Parathyroid adenoma (tissue), 2 donors: ENCODE results near the gene PPIB.

Experiments used
- H2AFZ ChIP-seq: fragments of 300-600 bp; sonication (generic); one replicate; pipeline ENCODE4 v1.7.0; 2017; ENCODE audit warnings: antibody characterized with exemption, mild to moderate bottlenecking
- H3K27ac ChIP-seq: fragments of 300-600 bp; sonication (generic); one replicate; pipeline ENCODE4 v1.7.0; 2017
- H3K27me3 ChIP-seq: fragments of 300-600 bp; sonication (generic); one replicate; pipeline ENCODE4 v1.7.0; 2017; ENCODE audit warnings: low read length; ENCODE audit not compliant: control insufficient read depth, insufficient read depth
- H3K36me3 ChIP-seq: fragments of 300-600 bp; sonication (generic); one replicate; pipeline ENCODE4 v1.7.0; 2017; ENCODE audit warnings: low read length; ENCODE audit not compliant: control insufficient read depth, insufficient read depth
- H3K4me1 ChIP-seq: fragments of 300-600 bp; sonication (generic); one replicate; pipeline ENCODE4 v1.7.0; 2017; ENCODE audit warnings: control low read depth
- H3K4me2 ChIP-seq: fragments of 300-600 bp; sonication (generic); one replicate; pipeline ENCODE4 v1.7.0; 2017; ENCODE audit warnings: low read length
- H3K4me3 ChIP-seq: fragments of 300-600 bp; sonication (generic); one replicate; pipeline ENCODE4 v1.7.0; 2017; ENCODE audit warnings: low read depth, low read length
- H3K79me2 ChIP-seq: fragments of 300-600 bp; sonication (generic); one replicate; pipeline ENCODE4 v1.7.0; 2017; ENCODE audit warnings: control low read depth
- H3K9ac ChIP-seq: fragments of 300-600 bp; sonication (generic); one replicate; pipeline ENCODE4 v1.7.0; 2017; ENCODE audit warnings: mild to moderate bottlenecking
- H3K9me3 ChIP-seq: fragments of 300-600 bp; sonication (generic); one replicate; pipeline ENCODE4 v1.7.0; 2017; ENCODE audit warnings: low read length; ENCODE audit not compliant: control insufficient read depth
- CTCF ChIP-seq: fragments of 300-600 bp; sonication (generic); IDR thresholded peaks from one replicate; pipeline ENCODE4 v1.7.0; 2017; ENCODE audit warnings: antibody characterized with exemption, mild to moderate bottlenecking
- donor health status: primary hyperparathyroidism.

The PPIB gene

GRCh38 chr15:64149893-64150578, 12.8 kb downstream of the PPIB start:
- H3K36me3 ChIP-seq = no peaks in the 10 kb centered on the region
- peaks cover 3% of the 10 kb centered on the region for H3K27me3 ChIP-seq
- H3K27ac ChIP-seq = no peak overlapping the region
- no peaks in the 10 kb centered on the region for H3K79me2 ChIP-seq
- H3K9me3 ChIP-seq = no peaks in the 10 kb centered on the region
- H2AFZ ChIP-seq = no peak overlapping the region
- H3K4me2 ChIP-seq = no peak overlapping the region
- H3K9ac ChIP-seq = no peak overlapping the region
- H3K4me3 ChIP-seq = no peak overlapping the region
- H3K4me1 ChIP-seq = no peaks in the 10 kb centered on the region
- TF ChIP-seq CTCF = no peak

GRCh38 chr15:64149424-64149823, 13.4 kb downstream of the PPIB start:
- no peaks in the 10 kb centered on the region for H3K9me3 ChIP-seq
- peaks cover 3% of the 10 kb centered on the region for H3K27me3 ChIP-seq
- no peak overlapping the region for H2AFZ ChIP-seq
- H3K4me1 ChIP-seq = no peaks in the 10 kb centered on the region
- H3K9ac ChIP-seq = no peak overlapping the region
- H3K27ac ChIP-seq = no peak overlapping the region
- H3K4me2 ChIP-seq = no peak overlapping the region
- H3K79me2 ChIP-seq = no peaks in the 10 kb centered on the region
- TF ChIP-seq CTCF = no peak
- no peaks in the 10 kb centered on the region for H3K36me3 ChIP-seq
- H3K4me3 ChIP-seq = no peak overlapping the region

GRCh38 chr15:64148581-64148980, 14.2 kb downstream of the PPIB start:
- TF ChIP-seq CTCF = no peak
- Histone ChIP-seq H2AFZ (no peak overlapping the region), H3K79me2 (no peaks in the 10 kb centered on the region), H3K9ac (no peak overlapping the region), H3K4me2 (no peak overlapping the region), H3K9me3 (no peaks in the 10 kb centered on the region), H3K4me1 (no peaks in the 10 kb centered on the region), H3K27ac (no peak overlapping the region), H3K36me3 (no peaks in the 10 kb centered on the region), H3K27me3 (peaks cover 3% of the 10 kb centered on the region), H3K4me3 (no peak overlapping the region)

GRCh38 chr15:64148168-64148567, 14.7 kb downstream of the PPIB start:
- H2AFZ ChIP-seq = no peak overlapping the region
- no peak overlapping the region for H3K9ac ChIP-seq
- no peaks in the 10 kb centered on the region for H3K36me3 ChIP-seq
- H3K27me3 ChIP-seq = peaks cover 3% of the 10 kb centered on the region
- TF ChIP-seq CTCF = no peak
- H3K27ac ChIP-seq = no peak overlapping the region
- no peaks in the 10 kb centered on the region for H3K79me2 ChIP-seq
- no peaks in the 10 kb centered on the region for H3K9me3 ChIP-seq
- no peaks in the 10 kb centered on the region for H3K4me1 ChIP-seq
- no peak overlapping the region for H3K4me2 ChIP-seq
- no peak overlapping the region for H3K4me3 ChIP-seq
